KOPT-K1 (cell line): ENCODE results near the gene IRF7.

ENCODE experiments used
- H3K27ac ChIP-seq: fragments of 200-600 bp; sonication (generic); 2 replicates; pipeline ENCODE4 v1.5.1; 2016; ENCODE audit warnings: antibody characterized with exemption, mild to moderate bottlenecking, low read depth, low read length; ENCODE audit not compliant: poor library complexity, severe bottlenecking
- H3K36me3 ChIP-seq: fragments of 200-600 bp; sonication (generic); 2 replicates; pipeline ENCODE4 v1.5.1; 2017; ENCODE audit warnings: antibody characterized with exemption, mild to moderate bottlenecking, low read length, moderate library complexity; ENCODE audit not compliant: insufficient read depth
- H3K9me3 ChIP-seq: fragments of 200-600 bp; sonication (generic); 2 replicates; pipeline ENCODE4 v1.5.1; 2017; ENCODE audit warnings: antibody characterized with exemption, low read length, mild to moderate bottlenecking; ENCODE audit not compliant: insufficient read depth, poor library complexity, severe bottlenecking

Gene IRF7

DNA sequence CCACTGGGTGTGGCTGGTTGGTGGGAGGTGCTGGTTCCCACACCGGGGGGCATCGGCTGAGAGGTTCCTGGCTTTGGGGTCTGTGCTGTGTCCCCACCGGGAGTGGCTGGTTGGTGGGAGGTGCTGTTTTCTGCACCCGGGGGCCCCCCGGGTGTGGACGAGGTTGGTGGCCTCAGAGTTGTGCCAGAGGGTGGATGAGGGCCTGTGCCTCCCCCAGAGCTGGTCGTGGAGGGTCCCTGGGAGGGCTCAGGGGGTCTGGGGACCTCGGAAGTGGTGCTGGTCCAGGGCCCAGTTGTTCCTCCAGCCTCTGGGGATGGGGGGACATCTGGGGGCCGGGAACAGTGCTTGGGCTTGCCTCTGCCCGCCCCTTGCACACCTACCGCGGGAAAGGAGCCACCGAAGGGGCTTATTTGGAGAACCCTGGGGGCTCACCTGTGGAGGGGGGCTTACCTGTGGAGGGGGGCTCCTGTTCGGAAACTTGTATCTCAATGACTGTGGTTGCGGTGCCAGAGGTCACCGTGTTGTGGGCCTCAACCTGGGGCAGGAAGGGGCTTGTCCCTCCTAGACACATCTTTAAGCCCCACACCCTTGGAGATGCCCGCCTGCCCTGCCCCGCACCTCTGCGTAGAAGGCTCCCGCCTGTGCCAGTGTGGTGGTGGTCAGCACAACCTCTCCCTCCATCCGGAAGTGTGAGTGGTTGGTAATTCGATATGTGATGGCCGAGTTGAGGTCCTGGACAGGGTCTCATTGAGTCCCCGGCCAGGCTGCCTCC lies 3.3 kb upstream of the IRF7 start:
- no peak overlapping the region for H3K27ac ChIP-seq
- H3K36me3 ChIP-seq = peaks cover 23% of the 10 kb centered on the region; the same call in 1 of the 2 replicates
- no peaks in the 10 kb centered on the region for H3K9me3 ChIP-seq

DNA sequence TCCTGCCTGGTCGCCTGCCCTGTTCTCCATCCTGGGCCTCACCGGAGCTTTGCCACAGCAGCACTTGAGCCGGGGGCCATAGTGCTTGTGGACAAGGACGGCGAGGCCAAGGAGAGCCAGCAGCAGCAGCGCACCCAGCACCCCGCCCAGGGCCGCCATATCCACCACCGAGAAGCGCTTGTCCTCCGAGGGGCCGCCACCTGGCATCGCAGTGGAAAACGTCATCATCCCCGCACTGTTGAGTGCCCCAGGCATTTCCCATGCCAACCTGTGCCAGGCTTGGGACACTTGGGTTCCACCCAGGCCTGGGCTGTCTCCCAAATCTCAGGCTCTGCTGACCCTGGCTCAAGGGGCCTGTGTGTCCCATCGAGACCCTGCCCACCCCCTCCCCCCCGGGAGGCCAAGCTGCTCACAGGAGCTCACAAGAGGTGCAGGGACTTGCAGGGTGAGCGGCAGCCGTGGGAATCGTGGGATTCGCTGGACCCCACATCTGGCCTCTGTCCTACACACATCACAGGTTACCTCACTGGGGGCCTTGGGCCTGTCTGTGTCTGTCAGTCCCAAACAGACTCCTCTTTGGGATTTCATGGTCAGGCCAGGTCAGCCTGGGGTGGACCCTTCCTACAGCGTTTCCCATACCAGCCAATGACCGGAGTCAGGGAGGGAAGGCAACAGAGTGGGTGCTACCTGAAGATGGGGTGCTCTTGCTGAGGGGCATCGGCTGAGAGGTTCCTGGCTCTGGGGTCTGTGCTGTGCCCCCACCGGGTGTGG lies 2.3 kb upstream of the IRF7 start:
- Histone ChIP-seq H3K27ac (no peak overlapping the region), H3K36me3 (peaks cover 27% of the 10 kb centered on the region; the same call in 1 of the 2 replicates), H3K9me3 (no peaks in the 10 kb centered on the region)

DNA sequence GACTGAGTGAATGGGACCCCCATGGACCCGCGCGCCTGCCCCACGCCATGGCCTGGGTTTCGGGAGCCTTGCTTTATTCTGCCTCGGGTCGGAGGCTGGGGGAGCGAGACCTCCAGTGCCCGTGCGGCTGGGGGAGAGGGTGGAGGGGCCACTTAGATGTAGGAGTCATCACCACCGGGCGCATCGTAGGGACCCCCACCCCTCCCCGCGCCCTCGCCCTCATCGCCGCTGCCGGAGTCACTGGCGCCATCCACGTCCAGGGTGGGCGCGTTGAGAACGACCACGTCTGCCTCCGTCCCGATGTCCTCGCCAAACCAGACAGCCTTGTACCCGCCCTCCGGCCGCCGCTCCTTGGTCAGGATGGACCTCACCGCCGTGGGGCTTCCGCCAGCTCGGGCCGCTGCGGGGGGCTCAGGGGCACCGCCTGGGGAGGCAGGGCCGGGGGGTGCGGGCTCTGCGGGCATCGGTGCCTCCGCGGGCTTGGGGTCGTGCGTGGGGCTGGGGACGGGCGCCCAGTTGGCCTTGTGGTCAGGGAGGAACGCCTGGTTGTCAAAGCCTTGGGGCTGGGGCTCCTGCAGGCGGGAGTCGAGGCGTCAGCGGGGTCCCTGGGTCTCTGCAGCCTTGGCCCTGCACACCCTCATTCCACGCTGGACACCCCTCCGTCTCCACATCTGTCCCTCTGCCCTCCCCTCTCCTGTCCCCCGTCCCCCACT lies 1.6 kb upstream of the IRF7 start:
- Histone ChIP-seq H3K27ac (no peak overlapping the region), H3K36me3 (peaks cover 34% of the 10 kb centered on the region)

DNA sequence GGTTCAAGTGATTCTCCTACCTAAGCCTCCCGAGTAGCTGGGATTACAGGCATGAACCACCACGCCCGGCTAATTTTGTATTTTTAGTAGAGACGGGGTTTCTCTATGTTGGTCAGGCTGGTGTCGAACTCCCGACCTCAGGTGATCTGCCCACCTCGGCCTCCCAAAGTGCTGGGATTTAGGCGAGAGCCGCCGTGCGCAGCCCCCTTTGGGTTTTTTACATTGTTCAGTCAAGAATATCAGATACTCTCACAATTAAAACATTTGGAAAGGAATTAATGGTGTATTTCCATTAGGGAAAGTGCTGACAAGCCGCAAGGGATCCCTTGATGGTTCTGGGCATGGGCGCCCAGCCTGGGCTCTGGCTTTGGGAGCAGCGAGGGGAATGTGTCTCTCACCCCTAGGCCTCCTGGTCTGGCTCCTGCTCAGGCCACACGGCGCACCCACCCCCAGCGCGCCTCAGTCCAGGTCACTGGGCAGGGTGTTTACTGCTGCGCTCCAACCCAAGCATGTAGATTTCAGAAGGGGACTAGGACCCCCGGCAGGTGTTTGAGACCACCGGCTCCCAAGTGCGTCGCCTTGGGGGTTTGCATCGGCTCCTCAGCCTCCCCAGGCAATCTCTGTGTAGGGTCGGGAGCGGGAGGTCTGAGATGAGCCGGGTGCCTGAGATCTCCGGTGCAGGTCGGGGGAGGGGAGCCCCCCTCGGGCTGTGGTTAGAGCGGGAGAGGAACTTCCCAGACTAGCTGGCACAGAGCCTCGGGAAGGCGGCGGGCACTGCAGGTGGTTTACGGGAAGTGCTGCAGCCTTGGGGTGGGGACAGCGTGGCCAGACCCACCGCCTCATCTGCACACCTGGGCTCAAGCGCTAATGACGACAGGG lies 809 bp upstream of the IRF7 start:
- Histone ChIP-seq H3K9me3 (no peaks in the 10 kb centered on the region), H3K36me3 (peaks cover 42% of the 10 kb centered on the region), H3K27ac (peak overlapping the region; percentile 79)

More for the DNA sequence above, 1.6 kb upstream of the IRF7 start:
- no peaks in the 10 kb centered on the region for H3K9me3 ChIP-seq

DNA sequence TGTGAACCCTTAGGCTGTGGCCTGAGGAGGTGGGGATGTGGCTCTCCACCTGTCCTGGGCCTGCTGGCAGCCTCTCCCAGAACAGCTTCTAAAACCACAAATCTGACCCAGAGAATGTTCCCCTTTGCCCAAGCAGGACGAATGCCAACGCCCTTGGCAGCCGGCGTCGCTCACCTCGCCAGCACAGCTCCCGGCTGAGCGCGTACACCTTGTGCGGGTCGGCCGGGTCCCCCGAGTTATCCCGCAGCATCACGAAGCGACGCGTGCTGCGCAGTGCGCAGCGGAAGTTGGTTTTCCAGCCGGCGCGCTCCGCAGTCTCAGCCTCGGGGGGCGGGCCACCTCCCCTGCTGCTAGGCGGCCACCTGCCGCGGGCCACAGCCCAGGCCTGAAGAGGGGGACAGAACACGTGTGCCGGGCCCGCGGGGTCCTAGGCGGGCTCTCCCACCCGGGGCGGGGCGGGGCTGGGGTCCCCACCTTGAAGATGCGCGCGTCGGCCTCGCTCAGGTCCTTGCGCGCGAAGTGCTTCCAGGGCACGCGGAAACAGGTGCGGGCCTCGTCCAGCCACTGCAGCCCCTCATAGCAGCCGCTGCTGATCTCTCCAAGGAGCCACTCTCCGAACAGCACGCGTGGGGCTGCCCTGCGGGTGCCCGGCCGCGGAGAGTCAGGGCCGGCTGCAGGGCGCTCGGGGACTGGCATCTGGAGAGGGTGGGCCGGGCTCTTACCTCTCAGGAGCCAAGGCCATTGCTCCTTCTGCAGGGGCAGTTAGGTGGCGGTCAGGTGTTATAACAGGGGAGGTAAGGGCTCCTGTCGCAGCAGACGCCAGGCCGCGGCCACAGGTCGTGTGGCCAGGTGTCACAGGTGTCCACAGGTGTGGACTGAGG lies 887 bp downstream of the IRF7 start:
- H3K9me3 ChIP-seq = no peaks in the 10 kb centered on the region
- H3K36me3 ChIP-seq = peaks cover 59% of the 10 kb centered on the region
- peak overlapping the region; percentile 79 for H3K27ac ChIP-seq

DNA sequence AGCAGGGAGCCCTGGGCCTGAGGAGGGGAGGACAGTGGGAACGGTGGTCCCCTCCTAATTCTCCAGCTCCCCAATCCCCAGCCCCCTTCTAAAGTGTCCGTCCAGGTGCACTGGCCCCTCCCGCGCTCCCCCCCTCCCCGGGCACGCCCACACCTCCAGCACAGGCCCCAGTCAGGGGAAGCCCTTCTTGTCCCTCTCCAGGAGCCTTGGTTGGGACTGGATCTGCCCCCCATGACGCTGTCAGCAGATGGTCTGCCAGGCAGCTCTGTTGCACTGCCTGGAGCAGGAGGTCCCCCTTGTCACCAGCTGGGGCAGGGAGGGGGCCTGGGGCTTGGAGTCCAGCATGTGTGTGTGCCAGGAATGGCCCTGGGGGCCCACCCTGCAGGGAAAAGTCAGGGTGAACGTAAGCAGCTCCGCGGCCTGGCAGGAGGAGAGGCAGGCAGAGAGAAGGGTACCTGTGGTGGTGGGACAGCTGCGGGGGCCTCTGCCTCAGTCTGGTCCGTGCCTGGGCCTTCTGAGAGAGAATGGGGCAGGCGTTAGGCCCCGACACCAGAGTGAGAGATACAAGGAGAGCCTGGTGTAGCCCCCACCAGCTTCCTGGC lies 1.6 kb downstream of the IRF7 start:
- Histone ChIP-seq H3K9me3 (no peaks in the 10 kb centered on the region), H3K36me3 (peaks cover 66% of the 10 kb centered on the region), H3K27ac (no peak overlapping the region)

DNA sequence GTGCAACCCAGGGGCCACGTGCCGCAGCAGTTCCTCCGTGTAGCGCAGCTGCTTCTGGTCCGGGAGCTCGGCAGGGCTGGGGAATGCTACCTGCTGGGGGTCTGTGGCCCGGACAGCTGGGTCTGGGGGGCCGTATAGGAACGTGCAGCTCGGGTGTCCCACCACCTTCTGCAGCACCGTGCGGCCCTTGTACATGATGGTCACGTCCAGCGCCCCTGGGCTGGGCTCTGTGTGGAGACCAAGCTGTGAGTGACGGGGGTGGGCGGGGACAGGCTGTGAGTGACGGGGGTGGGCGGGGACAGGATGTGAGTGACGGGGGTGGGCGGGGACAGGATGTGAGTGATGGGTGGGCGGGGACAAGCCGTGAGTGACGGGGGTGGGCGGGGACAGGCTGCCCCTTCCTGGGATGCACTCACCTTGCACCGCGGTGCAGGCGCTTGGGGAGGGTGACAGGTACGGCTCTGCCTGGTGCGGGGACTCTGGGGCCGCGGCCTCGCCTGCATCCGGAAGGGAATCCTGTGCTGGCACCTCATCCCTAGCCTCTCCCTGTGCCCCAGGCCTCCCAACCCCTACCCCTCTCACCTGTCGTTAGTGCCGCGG lies 2.3 kb downstream of the IRF7 start:
- Histone ChIP-seq H3K9me3 (no peaks in the 10 kb centered on the region), H3K27ac (no peak overlapping the region), H3K36me3 (peaks cover 69% of the 10 kb centered on the region)

DNA sequence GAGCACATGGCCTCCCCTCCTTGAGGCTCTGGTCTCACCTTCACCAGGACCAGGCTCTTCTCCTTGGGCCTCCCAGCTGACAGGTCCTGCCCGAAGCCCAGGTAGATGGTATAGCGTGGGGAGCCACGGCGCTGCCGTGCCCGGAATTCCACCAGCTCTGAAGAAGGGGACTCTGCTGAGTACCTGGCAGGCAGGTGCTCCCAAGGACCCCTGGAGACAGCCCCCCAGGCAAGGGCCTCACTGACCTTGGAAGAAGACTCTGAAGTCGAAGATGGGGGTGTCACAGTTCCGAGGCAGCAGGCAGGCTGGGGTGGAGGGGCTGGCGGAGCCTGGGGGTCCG lies 2.8 kb downstream of the IRF7 start:
- peaks cover 69% of the 10 kb centered on the region for H3K36me3 ChIP-seq
- no peak overlapping the region for H3K27ac ChIP-seq
- H3K9me3 ChIP-seq = no peaks in the 10 kb centered on the region

DNA sequence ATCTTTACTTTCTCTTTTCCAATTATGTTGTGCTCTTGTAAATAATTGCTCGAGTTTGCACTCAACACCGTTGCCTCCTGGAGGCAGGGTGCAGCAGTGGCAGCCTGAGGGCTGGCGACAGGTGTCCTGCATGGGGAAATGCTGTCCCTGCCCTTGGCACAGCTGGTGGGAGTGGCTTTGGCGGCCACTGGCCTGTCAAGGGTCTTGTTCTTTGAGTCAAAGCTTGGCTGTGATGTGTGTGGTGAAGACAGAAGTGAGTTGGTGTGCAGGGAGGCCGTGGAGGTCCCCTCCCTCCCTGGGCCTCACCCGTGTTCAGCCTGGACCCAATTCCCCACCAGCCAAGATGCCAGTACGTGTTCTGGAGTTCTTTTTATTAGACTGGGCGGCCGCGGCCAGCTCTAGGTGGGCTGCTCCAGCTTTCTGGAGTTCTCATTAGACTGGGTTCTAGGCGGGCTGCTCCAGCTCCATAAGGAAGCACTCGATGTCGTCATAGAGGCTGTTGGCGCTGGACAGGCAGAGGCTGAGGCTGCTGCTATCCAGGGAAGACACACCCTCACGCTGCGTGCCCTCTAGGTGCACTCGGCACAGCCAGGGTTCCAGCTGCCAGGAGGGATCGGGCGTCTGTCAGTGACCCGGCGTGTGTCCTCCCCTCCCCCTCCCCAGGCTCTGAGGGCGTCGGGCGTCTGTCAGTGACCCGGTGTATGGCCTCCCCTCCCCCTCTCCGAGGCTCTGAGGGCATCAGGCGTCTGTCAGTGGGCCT lies 3.4 kb downstream of the IRF7 start:
- H3K27ac ChIP-seq = no peak overlapping the region
- H3K36me3 ChIP-seq = peaks cover 69% of the 10 kb centered on the region
- H3K9me3 ChIP-seq = no peaks in the 10 kb centered on the region

DNA sequence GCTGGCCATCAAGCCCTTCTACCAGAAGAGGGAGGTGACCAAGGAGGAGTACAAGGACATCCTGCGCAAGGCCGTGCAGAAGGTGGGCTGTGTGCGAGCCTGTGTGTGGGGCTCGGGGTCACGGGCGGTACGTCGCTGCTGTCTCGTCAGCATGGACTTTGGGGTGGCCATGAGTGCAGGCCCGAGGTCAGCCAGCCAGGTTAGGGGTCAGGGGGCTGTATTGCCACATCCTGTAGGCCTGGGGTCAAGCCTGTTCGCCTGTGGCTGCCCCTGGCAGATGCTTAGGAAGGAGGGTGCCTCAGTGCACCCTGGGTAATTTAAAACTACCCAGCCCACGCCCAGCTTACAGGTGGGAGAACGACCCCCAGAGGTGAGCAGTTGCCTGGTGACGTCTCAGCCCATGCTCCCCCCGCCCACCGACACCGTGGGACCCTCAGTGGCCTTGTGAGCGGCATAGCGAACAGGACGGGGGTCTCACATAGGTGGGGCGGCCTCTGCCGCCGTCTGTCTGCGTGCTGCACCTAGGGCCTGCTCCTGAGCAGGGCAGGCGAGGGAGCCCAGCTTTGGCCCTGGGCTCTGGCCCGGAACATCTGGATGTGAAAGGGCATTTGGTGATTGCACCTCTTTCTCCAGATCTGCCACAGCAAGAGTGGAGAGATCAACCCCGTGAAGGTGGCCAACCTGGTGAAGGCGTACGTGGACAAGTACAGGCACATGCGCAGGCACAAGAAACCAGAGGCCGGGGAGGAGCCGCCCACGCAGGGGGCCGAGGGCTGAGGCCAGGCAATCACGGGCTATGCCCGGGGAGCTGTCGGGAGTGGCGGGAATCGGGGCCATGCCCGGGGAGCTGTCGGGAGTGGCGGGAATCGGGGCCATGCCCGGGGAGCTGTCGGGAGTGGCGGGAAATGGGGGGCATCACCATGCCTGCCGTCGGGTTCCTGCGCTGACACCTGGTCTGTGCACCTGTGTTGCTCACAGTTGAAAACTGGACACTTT lies 4.5 kb downstream of the IRF7 start:
- no peak overlapping the region for H3K27ac ChIP-seq

DNA sequence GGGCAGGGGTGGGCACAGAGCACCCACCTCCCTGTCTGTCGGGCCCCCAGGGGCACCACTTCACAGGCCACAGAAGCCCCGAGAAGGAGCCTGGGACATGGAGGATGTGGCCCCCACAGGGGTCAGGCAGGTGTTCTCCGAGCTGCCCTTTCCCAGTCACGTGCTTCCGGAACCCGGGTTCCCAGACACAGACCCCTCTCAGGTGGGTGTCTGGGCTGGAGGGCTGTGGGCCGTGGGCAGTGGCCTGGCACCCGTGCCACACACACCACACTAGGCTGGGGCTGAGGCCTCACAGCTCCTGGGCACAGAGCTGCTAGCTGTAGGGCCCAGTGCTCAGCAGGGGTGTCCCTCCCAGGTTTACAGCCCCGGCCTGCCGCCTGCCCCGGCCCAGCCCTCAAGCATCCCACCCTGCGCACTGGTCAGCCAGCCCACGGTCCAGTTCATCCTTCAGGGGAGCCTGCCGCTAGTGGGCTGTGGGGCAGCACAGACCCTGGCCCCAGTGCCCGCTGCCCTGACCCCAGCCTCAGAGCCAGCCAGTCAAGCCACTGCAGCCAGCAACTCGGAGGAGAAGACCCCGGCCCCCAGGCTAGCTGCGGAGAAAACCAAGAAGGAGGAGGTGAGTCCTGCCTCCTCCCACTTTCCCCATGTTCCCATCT lies 5.5 kb downstream of the IRF7 start:
- Histone ChIP-seq H3K36me3 (peaks cover 87% of the 10 kb centered on the region), H3K27ac (no peak overlapping the region)

More for the DNA sequence above, 4.5 kb downstream of the IRF7 start:
- H3K36me3 ChIP-seq = peaks cover 77% of the 10 kb centered on the region
- H3K9me3 ChIP-seq = no peaks in the 10 kb centered on the region

More for the DNA sequence above, 5.5 kb downstream of the IRF7 start:
- H3K9me3 ChIP-seq = no peaks in the 10 kb centered on the region
